IPS DF 4.7 (cell line): Measurements from ENCODE around the gene KLK2.

ENCODE experiments used
- DNase-seq: peaks from one replicate; pipeline ENCODE4 v3.0.0-alpha.2; 2013; ENCODE audit warnings: low spot score; ENCODE audit errors: extremely low read depth

KLK2 gene

GRCh38 chr19:50921426-50922316, 48.4 kb downstream of the KLK2 start:
- no peak for DNase-seq

- peak; percentile 76 for DNase-seq
Observed at GRCh38 chr19:50922317-50922853, 49.1 kb downstream of the KLK2 start.

- no peak for DNase-seq
Observed at GRCh38 chr19:50924586-50924985, 51.3 kb downstream of the KLK2 start.

- DNase-seq = no peak
Observed at GRCh38 chr19:50925734-50926133, 52.5 kb downstream of the KLK2 start.

GRCh38 chr19:50926144-50926543, 52.9 kb downstream of the KLK2 start:
- no peak for DNase-seq

GRCh38 chr19:50928831-50929230, 55.6 kb downstream of the KLK2 start:
- no peak for DNase-seq
